Measurements from ENCODE around the gene INSR. TPM values are rescaled to one million over a fixed set of nuclear protein-coding genes. Genes with fewer than 3 reads are reported as not detected.

INSR gene
- total and polyA plus RNA-seq, 7 experiments from 2014 or later = 0.29 to 9.9 (median 2.7) TPM

DNA sequence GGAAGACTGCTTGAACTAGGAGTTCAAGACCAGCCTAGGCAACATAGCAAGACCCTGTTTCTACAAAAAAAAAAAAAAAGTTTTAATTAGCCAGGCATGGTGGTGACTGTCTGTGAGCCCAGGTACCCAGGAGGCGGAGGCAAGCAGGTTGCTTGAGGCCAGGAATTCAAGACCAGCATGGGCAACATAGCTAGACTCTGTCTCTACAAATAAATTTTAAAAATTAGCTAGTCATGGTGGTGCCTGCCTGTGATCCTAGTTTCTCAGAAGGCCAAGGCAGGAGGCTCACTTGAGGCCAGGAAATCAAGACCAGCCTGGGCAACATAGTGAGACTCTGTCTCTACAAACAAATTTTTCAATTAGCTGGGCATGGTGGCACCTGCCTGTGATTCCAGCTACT is 6.1 kb downstream of the INSR start:
- ATAC-seq = no peak
- POLR2A ChIA-PET = interaction anchor here (0.7 kb wide), 1 partner anchor 184 kb away, joined by 5 read pairs; no protein-coding TSS in a partner anchor

GRCh38 chr19:7287722-7288121 is 6.5 kb downstream of the INSR start:
- H3K27ac Mint-ChIP-seq = no peak overlapping the region
- no peaks in the 10 kb centered on the region for H3K9me3 Mint-ChIP-seq
- Histone ChIP-seq H3K27me3 (ENCODE audit: control insufficient read depth in 2 of 2, insufficient read depth in 2 of 2, low read length in 2 of 2) (no peaks in the 10 kb centered on the region), H3K4me3 (ENCODE audit: low read length) (no peak overlapping the region), H3K9me3 (ENCODE audit: control insufficient read depth in 2 of 3, low read length in 3 of 3) (no peaks in the 10 kb centered on the region), H3K27ac (ENCODE audit: low read depth, low read length) (no peak overlapping the region), H3K4me1 (ENCODE audit: control insufficient read depth in 2 of 2, insufficient read depth in 2 of 2, low read length in 2 of 2) (no peaks in the 10 kb centered on the region), H3K36me3 (ENCODE audit: control insufficient read depth in 2 of 3, insufficient read depth in 3 of 3, low read length in 3 of 3) (no peaks in the 10 kb centered on the region)
- ATAC-seq (no peak), DNase-seq (no peak)
- intact Hi-C loops (cut with micrococcal nuclease) = no loop called here
- POLR2A ChIA-PET = no interaction called here
- peaks cover 0 to 9% (median 3%) of the 10 kb centered on the region in 7 donors for H3K4me1 Mint-ChIP-seq
- peaks cover 0 to 13% (median 3%) of the 10 kb centered on the region in 5 donors for H3K27me3 Mint-ChIP-seq
- no peaks in the 10 kb centered on the region for H3K36me3 Mint-ChIP-seq
- no peak overlapping the region for H3K4me3 Mint-ChIP-seq
- CTCF ChIA-PET = interaction anchor here (0.5 kb wide), 1 partner anchor 19 kb away, joined by 3 read pairs; no protein-coding TSS in a partner anchor

More for the DNA sequence above, 6.1 kb downstream of the INSR start:
- Histone ChIP-seq H3K36me3 (ENCODE audit: control insufficient read depth in 2 of 3, insufficient read depth in 3 of 3, low read length in 3 of 3) (no peaks in the 10 kb centered on the region), H3K4me1 (ENCODE audit: control insufficient read depth in 2 of 2, insufficient read depth in 2 of 2, low read length in 2 of 2) (no peaks in the 10 kb centered on the region), H3K27me3 (ENCODE audit: control insufficient read depth in 2 of 2, insufficient read depth in 2 of 2, low read length in 2 of 2) (no peaks in the 10 kb centered on the region), H3K27ac (ENCODE audit: low read depth, low read length) (no peak overlapping the region), H3K4me3 (ENCODE audit: low read length) (no peak overlapping the region), H3K9me3 (ENCODE audit: control insufficient read depth in 2 of 3, low read length in 3 of 3) (no peaks in the 10 kb centered on the region)
- Mint-ChIP-seq H3K36me3 (no peaks in the 10 kb centered on the region), H3K27ac (no peak overlapping the region), H3K27me3 (peaks cover 0 to 17% (median 6%) of the 10 kb centered on the region in 5 donors), H3K9me3 (no peaks in the 10 kb centered on the region), H3K4me3 (no peak overlapping the region), H3K4me1 (peaks cover 0 to 13% (median 6%) of the 10 kb centered on the region in 7 donors)
- intact Hi-C loops (cut with micrococcal nuclease) = no loop called here
- CTCF ChIA-PET = interaction anchor here (0.5 kb wide), 1 partner anchor 18 kb away, joined by 3 read pairs; no protein-coding TSS in a partner anchor
- DNase-seq = no peak

DNA sequence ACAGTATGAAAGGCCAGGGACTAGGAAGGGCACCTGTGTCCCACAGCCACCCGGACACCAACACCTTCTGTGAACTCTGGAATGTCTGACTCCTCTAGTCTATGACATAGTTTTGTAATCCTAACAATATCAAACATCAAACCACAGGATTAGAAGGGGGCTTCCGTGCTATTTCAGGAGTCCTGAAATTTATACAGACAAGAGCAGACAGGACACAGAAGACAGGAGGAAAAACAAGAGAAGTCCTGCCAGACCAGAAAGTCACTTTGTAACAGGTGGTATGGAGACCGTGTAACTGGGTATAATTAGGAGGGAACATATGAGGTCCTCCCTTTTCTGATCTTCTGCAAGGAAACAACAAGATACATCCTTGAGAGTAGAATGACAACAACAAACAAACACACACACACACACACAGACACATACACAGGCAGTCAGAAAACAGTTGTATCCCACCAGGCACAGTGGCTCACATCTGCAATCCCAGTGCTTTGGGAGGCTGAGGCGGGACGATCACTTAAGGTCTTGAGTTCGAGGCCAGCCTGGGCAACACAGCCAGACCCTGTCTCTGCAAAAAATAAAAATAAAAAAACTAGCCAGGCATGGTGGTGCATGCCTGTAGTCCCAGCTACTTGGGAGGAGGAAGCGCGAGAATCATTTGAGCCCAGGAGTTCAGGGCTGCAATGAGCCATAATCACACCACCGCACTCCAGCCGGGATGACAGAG is 13.1 kb downstream of the INSR start:
- DNase-seq (no peak), ATAC-seq (no peak)
- intact Hi-C loops (cut with micrococcal nuclease) = no loop called here
- H3K36me3 ChIP-seq (ENCODE audit: control insufficient read depth in 2 of 3, insufficient read depth in 3 of 3, low read length in 3 of 3) = no peaks in the 10 kb centered on the region
- Mint-ChIP-seq H3K4me1 (peaks cover 0 to 3% (median 0%) of the 10 kb centered on the region in 7 donors), H3K4me3 (no peak overlapping the region), H3K36me3 (no peaks in the 10 kb centered on the region), H3K27ac (no peak overlapping the region), H3K9me3 (no peaks in the 10 kb centered on the region), H3K27me3 (no peaks in the 10 kb centered on the region)
- no peak overlapping the region for H3K27ac ChIP-seq (ENCODE audit: low read depth, low read length)
- no peaks in the 10 kb centered on the region for H3K4me1 ChIP-seq (ENCODE audit: control insufficient read depth in 2 of 2, insufficient read depth in 2 of 2, low read length in 2 of 2)
- no peak overlapping the region for H3K4me3 ChIP-seq (ENCODE audit: low read length)
- ChIA-PET POLR2A (no interaction called here), CTCF (no interaction called here)
- H3K27me3 ChIP-seq (ENCODE audit: control insufficient read depth in 2 of 2, insufficient read depth in 2 of 2, low read length in 2 of 2) = no peaks in the 10 kb centered on the region
- no peaks in the 10 kb centered on the region for H3K9me3 ChIP-seq (ENCODE audit: control insufficient read depth in 2 of 3, low read length in 3 of 3)

GRCh38 chr19:7272856-7273578 is 21.2 kb downstream of the INSR start:
- H3K4me3 ChIP-seq (ENCODE audit: low read length) = no peak overlapping the region
- intact Hi-C loops (cut with micrococcal nuclease) = no loop called here
- H3K9me3 Mint-ChIP-seq = no peaks in the 10 kb centered on the region
- no peaks in the 10 kb centered on the region for H3K36me3 ChIP-seq (ENCODE audit: control insufficient read depth in 2 of 3, insufficient read depth in 3 of 3, low read length in 3 of 3)
- ChIA-PET POLR2A (no interaction called here), CTCF (no interaction called here)
- peaks cover 0 to 6% (median 0%) of the 10 kb centered on the region in 7 donors for H3K4me1 Mint-ChIP-seq
- H3K27me3 Mint-ChIP-seq = no peaks in the 10 kb centered on the region
- H3K4me3 Mint-ChIP-seq = no peak overlapping the region
- no peaks in the 10 kb centered on the region for H3K4me1 ChIP-seq (ENCODE audit: control insufficient read depth in 2 of 2, insufficient read depth in 2 of 2, low read length in 2 of 2)
- H3K27ac ChIP-seq (ENCODE audit: low read depth, low read length) = no peak overlapping the region
- no peaks in the 10 kb centered on the region for H3K9me3 ChIP-seq (ENCODE audit: control insufficient read depth in 2 of 3, low read length in 3 of 3)
- H3K27me3 ChIP-seq (ENCODE audit: control insufficient read depth in 2 of 2, insufficient read depth in 2 of 2, low read length in 2 of 2) = no peaks in the 10 kb centered on the region
- peaks cover 0 to 9% (median 0%) of the 10 kb centered on the region in 5 donors for H3K36me3 Mint-ChIP-seq
- no peak for DNase-seq
- no peak overlapping the region for H3K27ac Mint-ChIP-seq
- peak; percentile 47 for ATAC-seq

GRCh38 chr19:7268705-7269098 is 25.5 kb downstream of the INSR start:
- ATAC-seq (no peak), DNase-seq (no peak)
- Histone ChIP-seq H3K27ac (ENCODE audit: low read depth, low read length) (no peak overlapping the region), H3K27me3 (ENCODE audit: control insufficient read depth in 2 of 2, insufficient read depth in 2 of 2, low read length in 2 of 2) (no peaks in the 10 kb centered on the region), H3K9me3 (ENCODE audit: control insufficient read depth in 2 of 3, low read length in 3 of 3) (no peaks in the 10 kb centered on the region), H3K4me3 (ENCODE audit: low read length) (no peak overlapping the region), H3K4me1 (ENCODE audit: control insufficient read depth in 2 of 2, insufficient read depth in 2 of 2, low read length in 2 of 2) (no peaks in the 10 kb centered on the region), H3K36me3 (ENCODE audit: control insufficient read depth in 2 of 3, insufficient read depth in 3 of 3, low read length in 3 of 3) (no peaks in the 10 kb centered on the region)
- peaks cover 0 to 7% (median 0%) of the 10 kb centered on the region in 7 donors for H3K4me1 Mint-ChIP-seq
- peaks cover 0 to 2% (median 0%) of the 10 kb centered on the region in 11 donors for H3K9me3 Mint-ChIP-seq
- no peak overlapping the region for H3K27ac Mint-ChIP-seq
- no peak overlapping the region for H3K4me3 Mint-ChIP-seq
- ChIA-PET POLR2A (no interaction called here), CTCF (no interaction called here)
- intact Hi-C loops (cut with micrococcal nuclease) = no loop called here
- peaks cover 0 to 23% (median 6%) of the 10 kb centered on the region in 5 donors for H3K36me3 Mint-ChIP-seq
- no peaks in the 10 kb centered on the region for H3K27me3 Mint-ChIP-seq

- Mint-ChIP-seq H3K27me3 (no peaks in the 10 kb centered on the region), H3K4me3 (no peak overlapping the region), H3K9me3 (peaks cover 0 to 2% (median 0%) of the 10 kb centered on the region in 11 donors), H3K4me1 (peaks cover 0 to 7% (median 0%) of the 10 kb centered on the region in 7 donors), H3K27ac (peak overlapping the region in 1 of 9 donors; percentile 18), H3K36me3 (peaks cover 0 to 23% (median 6%) of the 10 kb centered on the region in 5 donors)
- ATAC-seq (peak; percentile 67), DNase-seq (no peak)
- ChIA-PET POLR2A (no interaction called here), CTCF (no interaction called here)
- H3K36me3 ChIP-seq (ENCODE audit: control insufficient read depth in 2 of 3, insufficient read depth in 3 of 3, low read length in 3 of 3) = no peaks in the 10 kb centered on the region
- no peak overlapping the region for H3K4me3 ChIP-seq (ENCODE audit: low read length)
- no peak overlapping the region for H3K27ac ChIP-seq (ENCODE audit: low read depth, low read length)
- intact Hi-C loops (cut with micrococcal nuclease) = no loop called here
- no peaks in the 10 kb centered on the region for H3K4me1 ChIP-seq (ENCODE audit: control insufficient read depth in 2 of 2, insufficient read depth in 2 of 2, low read length in 2 of 2)
- no peaks in the 10 kb centered on the region for H3K27me3 ChIP-seq (ENCODE audit: control insufficient read depth in 2 of 2, insufficient read depth in 2 of 2, low read length in 2 of 2)
- no peaks in the 10 kb centered on the region for H3K9me3 ChIP-seq (ENCODE audit: control insufficient read depth in 2 of 3, low read length in 3 of 3)
Measured at GRCh38 chr19:7267792-7268704, 26.2 kb downstream of the INSR start.

Data from naive thymus-derived CD4-positive, alpha-beta T cell (primary cell).